CD14-positive monocyte (primary cell): ENCODE results near the gene NAA16. TPM values are rescaled to one million over a fixed set of nuclear protein-coding genes. Genes with fewer than 3 reads are reported as not detected.

ENCODE experiments used
- DNase-seq, 3 donors: peaks; one replicate each; pipeline ENCODE4 v3.0.0-alpha.2; 2011 to 2022
- H2AFZ ChIP-seq: 2 replicates; pipeline ENCODE4 v1.6.0; 2012; ENCODE audit warnings: mild to moderate bottlenecking, low read depth, low read length, inconsistent platforms; ENCODE audit not compliant: insufficient read depth, poor library complexity, severe bottlenecking
- H3K27ac ChIP-seq, 2 donors: 1 replicate in 1 of 2; 2 replicates in 1 of 2; pipeline ENCODE4 v1.5.1; 2012 to 2013; ENCODE audit warnings: low read length in 2 of 2, control low read depth in 1 of 2, inconsistent platforms in 1 of 2, low read depth in 1 of 2, mild to moderate bottlenecking in 1 of 2
- H3K27me3 ChIP-seq, 2 donors: one replicate each; pipeline versions ENCODE4 v1.6.0 to v1.6.1; 2011 to 2013; ENCODE audit warnings: low read length in 2 of 2; ENCODE audit not compliant: control insufficient read depth in 2 of 2, insufficient read depth in 2 of 2
- H3K36me3 ChIP-seq, 2 donors: replicated peaks in 1 of 2; 1 replicate in 1 of 2; 2 replicates in 1 of 2; pipeline versions ENCODE4 v1.5.1 to v1.6.1; 2012 to 2013; ENCODE audit warnings: low read length in 2 of 2, control low read depth in 1 of 2, inconsistent platforms in 1 of 2, mild to moderate bottlenecking in 1 of 2; ENCODE audit not compliant: insufficient read depth in 2 of 2, control insufficient read depth in 1 of 2
- H3K4me1 ChIP-seq, 2 donors: 1 replicate in 1 of 2; 2 replicates in 1 of 2; pipeline versions ENCODE4 v1.5.1 to v1.6.1; 2012 to 2013; ENCODE audit warnings: low read length in 2 of 2, control low read depth in 1 of 2, inconsistent platforms in 1 of 2, mild to moderate bottlenecking in 1 of 2, moderate library complexity in 1 of 2; ENCODE audit not compliant: insufficient read depth in 2 of 2, control insufficient read depth in 1 of 2
- H3K4me2 ChIP-seq: replicated peaks from 2 replicates; pipeline ENCODE3; 2012; ENCODE audit warnings: low read length, moderate library complexity, mild to moderate bottlenecking; ENCODE audit not compliant: poor library complexity, severe bottlenecking; ENCODE audit errors: extremely low read depth
- H3K4me3 ChIP-seq, 3 experiments: fragments of 200-600 bp in 1 of 3; sonication (generic) in 1 of 3; replicated peaks in 1 of 3; 1 replicate in 2 of 3; 2 replicates in 1 of 3; pipeline ENCODE4 v1.5.1; 2011 to 2013; ENCODE audit warnings: low read length in 3 of 3, mild to moderate bottlenecking in 3 of 3, control low read depth in 2 of 3, low read depth in 2 of 3, inconsistent platforms in 1 of 3, moderate library complexity in 1 of 3
- H3K79me2 ChIP-seq: 2 replicates; pipeline ENCODE4 v1.6.0; 2012; ENCODE audit warnings: mild to moderate bottlenecking, control low read depth, inconsistent platforms, low read length, moderate library complexity; ENCODE audit not compliant: insufficient read depth
- H3K9ac ChIP-seq: 2 replicates; pipeline ENCODE4 v1.6.0; 2017; ENCODE audit warnings: low read length, mild to moderate bottlenecking; ENCODE audit not compliant: insufficient read depth, poor library complexity, severe bottlenecking
- H3K9me3 ChIP-seq, 2 donors: replicated peaks in 1 of 2; 1 replicate in 1 of 2; 2 replicates in 1 of 2; pipeline versions ENCODE4 v1.5.1 to v1.6.1; 2012 to 2013; ENCODE audit warnings: low read length in 2 of 2, control low read depth in 1 of 2; ENCODE audit not compliant: control insufficient read depth in 1 of 2, insufficient read depth in 1 of 2
- H4K20me1 ChIP-seq: 2 replicates; pipeline ENCODE4 v1.6.0; 2012; ENCODE audit warnings: mild to moderate bottlenecking, low read length, control low read depth, moderate library complexity; ENCODE audit not compliant: insufficient read depth
- H3K27ac Mint-ChIP-seq, 7 donors: one replicate each; pipeline ENCODE4 v1.8.0; 2020; ENCODE audit warnings: mild to moderate bottlenecking in 7 of 7, mixed read lengths in 7 of 7, moderate library complexity in 6 of 7, inconsistent platforms in 2 of 7
- H3K27me3 Mint-ChIP-seq, 3 donors: one replicate each; pipeline ENCODE4 v1.8.0; 2021 to 2022; ENCODE audit warnings: low read depth in 3 of 3, mild to moderate bottlenecking in 3 of 3, mixed read lengths in 3 of 3, moderate library complexity in 3 of 3, inconsistent platforms in 1 of 3
- H3K36me3 Mint-ChIP-seq, 2 donors: one replicate each; pipeline ENCODE4 v1.8.0; 2020; ENCODE audit warnings: mixed read lengths in 2 of 2, inconsistent platforms in 1 of 2, mild to moderate bottlenecking in 1 of 2
- H3K4me1 Mint-ChIP-seq: one replicate; pipeline ENCODE4 v1.8.0; 2020; ENCODE audit warnings: mild to moderate bottlenecking, mixed read lengths
- H3K4me3 Mint-ChIP-seq, 2 donors: one replicate each; pipeline ENCODE4 v1.8.0; 2020; ENCODE audit warnings: mild to moderate bottlenecking in 2 of 2, mixed read lengths in 2 of 2, moderate library complexity in 1 of 2
- H3K9me3 Mint-ChIP-seq, 7 donors: one replicate each; pipeline ENCODE4 v1.8.0; 2020 to 2022; ENCODE audit warnings: mixed read lengths in 7 of 7, mild to moderate bottlenecking in 6 of 7, moderate library complexity in 6 of 7, inconsistent platforms in 2 of 7
- CTCF ChIP-seq: fragments of 200-600 bp; IDR thresholded peaks from one replicate; pipeline ENCODE4 v1.8.0; 2022; ENCODE audit warnings: antibody characterized with exemption, mild to moderate bottlenecking
- WGBS: methylation state at CpG from one replicate; pipeline ENCODE4 v1.1.5; 2013; ENCODE audit warnings: missing lambda C conversion rate; ENCODE audit not compliant: insufficient coverage; 5-methylcytosine and 5-hydroxymethylcytosine counted together
- intact Hi-C, 2 donors: fragments of 100-400 bp; cut with micrococcal nuclease; formaldehyde crosslinking; loops; one replicate each; pipeline versions ENCODE4 v1.15.0 to v1.15.1; 2023
- polyA plus RNA-seq, 3 donors: library from polyadenylated mRNA; depleted of rRNA in 1 of 3; unstranded in 2 of 3; stranded (reverse) in 1 of 3; fragments of 300-500 nt in 2 of 3; fragments of >200 nt in 1 of 3; fragmentation: Illumina TruSeq in 2 of 3; gene quantifications; 1 replicate in 2 of 3; 2 replicates in 1 of 3; pipeline ENCODE4 v1.2.3, GENCODE V29; 2012 to 2021

The NAA16 gene
- polyA plus RNA-seq, 3 donors, result 3.8 to 20.6 (median 5.9) TPM

- no peaks in the 10 kb centered on the region for H3K36me3 ChIP-seq
- no peak overlapping the region for H3K4me3 Mint-ChIP-seq
- no peak for DNase-seq
- H3K9me3 Mint-ChIP-seq, result peaks cover 0 to 13% (median 3%) of the 10 kb centered on the region in 7 donors
- no peak overlapping the region for H3K27ac ChIP-seq
- intact Hi-C loops, result no loop called here
- TF ChIP-seq CTCF, result no peak
- H3K27ac Mint-ChIP-seq, result no peak overlapping the region
- H3K79me2 ChIP-seq, result no peaks in the 10 kb centered on the region
- no peak overlapping the region for H3K4me2 ChIP-seq
- H3K4me1 ChIP-seq, result peaks cover 18% of the 10 kb centered on the region in 2 donors
- no peaks in the 10 kb centered on the region for H4K20me1 ChIP-seq
- no peaks in the 10 kb centered on the region for H3K27me3 ChIP-seq
- WGBS, result no CpG with 5 or more reads among the region's 5 CpGs
- peaks cover 25% of the 10 kb centered on the region for H3K4me1 Mint-ChIP-seq
- no peak overlapping the region for H2AFZ ChIP-seq
- H3K36me3 Mint-ChIP-seq, result no peaks in the 10 kb centered on the region
- no peaks in the 10 kb centered on the region for H3K9me3 ChIP-seq
- no peak overlapping the region for H3K9ac ChIP-seq
- peaks cover 0 to 7% (median 0%) of the 10 kb centered on the region in 3 donors for H3K27me3 Mint-ChIP-seq
- H3K4me3 ChIP-seq, result no peak overlapping the region
Observed at GRCh38 chr13:41286370-41286769, 24.7 kb upstream of the NAA16 start.

GRCh38 chr13:41289463-41289881 is 21.6 kb upstream of the NAA16 start:
- peak; percentile 46 to 53 (median 47) for DNase-seq
- 67% methylated on average over 10 of the region's 10 CpGs for WGBS
- Mint-ChIP-seq H3K4me1 (peaks cover 6% of the 10 kb centered on the region), H3K27me3 (peaks cover 0 to 3% (median 0%) of the 10 kb centered on the region in 3 donors), H3K9me3 (peaks cover 0 to 33% (median 9%) of the 10 kb centered on the region in 7 donors), H3K4me3 (peak overlapping the region in 1 of 2 donors; percentile 36), H3K27ac (peak overlapping the region in 4 of 7 donors; percentile 11 to 67 (median 54)), H3K36me3 (no peaks in the 10 kb centered on the region)
- no peaks in the 10 kb centered on the region for H3K79me2 ChIP-seq
- H2AFZ ChIP-seq, result no peak overlapping the region
- H3K4me1 ChIP-seq, result peaks cover 0 to 3% of the 10 kb centered on the region in 2 donors
- no peak overlapping the region for H3K4me2 ChIP-seq
- no peak overlapping the region for H3K27ac ChIP-seq
- H3K9ac ChIP-seq, result no peak overlapping the region
- intact Hi-C loops, result no loop called here
- peaks cover 0 to 6% of the 10 kb centered on the region in 2 donors for H3K9me3 ChIP-seq
- no peak overlapping the region for H3K4me3 ChIP-seq
- no peaks in the 10 kb centered on the region for H3K27me3 ChIP-seq
- no peak for TF ChIP-seq CTCF
- no peaks in the 10 kb centered on the region for H4K20me1 ChIP-seq
- no peaks in the 10 kb centered on the region for H3K36me3 ChIP-seq
